ENCODE results near the gene TAS2R41. TPM values are rescaled to one million over a fixed set of nuclear protein-coding genes. Genes with fewer than 3 reads are reported as not detected.
"Not testable (repeated sequence)": the region's sequence is repeated elsewhere in the genome, so short reads cannot be mapped to it uniquely, and the experiment has no call there.

TAS2R41 gene
- total and polyA plus RNA-seq, 2 donors from 2014 or later = not detected

- H3K27me3 ChIP-seq (ENCODE audit: control insufficient read depth, insufficient read depth, low read length) = no peaks in the 10 kb centered on the region
- FAIRE-seq = no peak
- intact Hi-C loops (cut with DNase I) = no loop called here
These were observed 2.8 kb downstream of the TAS2R41 start for GRCh38 chr7:143480501-143480900.

GRCh38 chr7:143484119-143484518 lies 6.4 kb downstream of the TAS2R41 start:
- H3K27me3 ChIP-seq (ENCODE audit: control insufficient read depth, insufficient read depth, low read length) = no peaks in the 10 kb centered on the region
- TF ChIP-seq, protein P1, sequence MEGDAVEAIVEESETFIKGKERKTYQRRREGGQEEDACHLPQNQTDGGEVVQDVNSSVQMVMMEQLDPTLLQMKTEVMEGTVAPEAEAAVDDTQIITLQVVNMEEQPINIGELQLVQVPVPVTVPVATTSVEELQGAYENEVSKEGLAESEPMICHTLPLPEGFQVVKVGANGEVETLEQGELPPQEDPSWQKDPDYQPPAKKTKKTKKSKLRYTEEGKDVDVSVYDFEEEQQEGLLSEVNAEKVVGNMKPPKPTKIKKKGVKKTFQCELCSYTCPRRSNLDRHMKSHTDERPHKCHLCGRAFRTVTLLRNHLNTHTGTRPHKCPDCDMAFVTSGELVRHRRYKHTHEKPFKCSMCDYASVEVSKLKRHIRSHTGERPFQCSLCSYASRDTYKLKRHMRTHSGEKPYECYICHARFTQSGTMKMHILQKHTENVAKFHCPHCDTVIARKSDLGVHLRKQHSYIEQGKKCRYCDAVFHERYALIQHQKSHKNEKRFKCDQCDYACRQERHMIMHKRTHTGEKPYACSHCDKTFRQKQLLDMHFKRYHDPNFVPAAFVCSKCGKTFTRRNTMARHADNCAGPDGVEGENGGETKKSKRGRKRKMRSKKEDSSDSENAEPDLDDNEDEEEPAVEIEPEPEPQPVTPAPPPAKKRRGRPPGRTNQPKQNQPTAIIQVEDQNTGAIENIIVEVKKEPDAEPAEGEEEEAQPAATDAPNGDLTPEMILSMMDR (IDR thresholded peaks at IDR 0.05; ENCODE audit: borderline replicate concordance, extremely low read depth, insufficient read depth) = no peak
- DNase-seq (no peak), FAIRE-seq (no peak)
- H3K9me3 ChIP-seq (ENCODE audit: control insufficient read depth in 2 of 3, insufficient read depth in 1 of 3, low read length in 3 of 3) = no peaks in the 10 kb centered on the region
- H3K36me3 ChIP-seq (ENCODE audit: control insufficient read depth in 2 of 3, insufficient read depth in 3 of 3, low read length in 3 of 3) = no peaks in the 10 kb centered on the region
- H3K9ac ChIP-seq (ENCODE audit: low read length in 3 of 3) = no peak overlapping the region
- H3K4me1 ChIP-seq (ENCODE audit: control insufficient read depth in 2 of 3, insufficient read depth in 2 of 3, low read depth in 1 of 3, low read length in 3 of 3) = peaks cover 0 to 3% (median 0%) of the 10 kb centered on the region in 3 donors
- no peak overlapping the region for H3K4me3 ChIP-seq (ENCODE audit: low read length in 3 of 3)
- intact Hi-C loops (cut with DNase I) = no loop called here
- no peak overlapping the region for H3K27ac ChIP-seq (ENCODE audit: low read depth in 2 of 2, low read length in 2 of 2)

More at GRCh38 chr7:143480501-143480900, 2.8 kb downstream of the TAS2R41 start:
- Histone ChIP-seq H3K4me1 (ENCODE audit: control insufficient read depth in 2 of 3, insufficient read depth in 2 of 3, low read depth in 1 of 3, low read length in 3 of 3) (no peaks in the 10 kb centered on the region), H3K27ac (ENCODE audit: low read depth in 2 of 2, low read length in 2 of 2) (no peak overlapping the region), H3K9ac (ENCODE audit: low read length in 3 of 3) (no peak overlapping the region), H3K4me3 (ENCODE audit: low read length in 3 of 3) (no peak overlapping the region), H3K9me3 (ENCODE audit: control insufficient read depth in 2 of 3, insufficient read depth in 1 of 3, low read length in 3 of 3) (no peaks in the 10 kb centered on the region), H3K36me3 (ENCODE audit: control insufficient read depth in 2 of 3, insufficient read depth in 3 of 3, low read length in 3 of 3) (no peaks in the 10 kb centered on the region)
- DNase-seq = no peak
- TF ChIP-seq, protein P1 (IDR thresholded peaks at IDR 0.05; ENCODE audit: borderline replicate concordance, extremely low read depth, insufficient read depth) = no peak

GRCh38 chr7:143485094-143485493 lies 7.4 kb downstream of the TAS2R41 start:
- FAIRE-seq (no peak), DNase-seq (no peak)
- H3K4me3 ChIP-seq (ENCODE audit: low read length in 3 of 3) = no peak overlapping the region
- TF ChIP-seq, protein P1 (IDR thresholded peaks at IDR 0.05; ENCODE audit: borderline replicate concordance, extremely low read depth, insufficient read depth) = no peak
- H3K36me3 ChIP-seq (ENCODE audit: control insufficient read depth in 2 of 3, insufficient read depth in 3 of 3, low read length in 3 of 3) = no peaks in the 10 kb centered on the region
- no peak overlapping the region for H3K9ac ChIP-seq (ENCODE audit: low read length in 3 of 3)
- H3K27me3 ChIP-seq (ENCODE audit: control insufficient read depth, insufficient read depth, low read length) = no peaks in the 10 kb centered on the region
- H3K27ac ChIP-seq (ENCODE audit: low read depth in 2 of 2, low read length in 2 of 2) = no peak overlapping the region
- intact Hi-C loops (cut with DNase I) = no loop called here
- H3K9me3 ChIP-seq (ENCODE audit: control insufficient read depth in 2 of 3, insufficient read depth in 1 of 3, low read length in 3 of 3) = no peaks in the 10 kb centered on the region
- H3K4me1 ChIP-seq (ENCODE audit: control insufficient read depth in 2 of 3, insufficient read depth in 2 of 3, low read depth in 1 of 3, low read length in 3 of 3) = peaks cover 0 to 3% (median 0%) of the 10 kb centered on the region in 3 donors

DNA sequence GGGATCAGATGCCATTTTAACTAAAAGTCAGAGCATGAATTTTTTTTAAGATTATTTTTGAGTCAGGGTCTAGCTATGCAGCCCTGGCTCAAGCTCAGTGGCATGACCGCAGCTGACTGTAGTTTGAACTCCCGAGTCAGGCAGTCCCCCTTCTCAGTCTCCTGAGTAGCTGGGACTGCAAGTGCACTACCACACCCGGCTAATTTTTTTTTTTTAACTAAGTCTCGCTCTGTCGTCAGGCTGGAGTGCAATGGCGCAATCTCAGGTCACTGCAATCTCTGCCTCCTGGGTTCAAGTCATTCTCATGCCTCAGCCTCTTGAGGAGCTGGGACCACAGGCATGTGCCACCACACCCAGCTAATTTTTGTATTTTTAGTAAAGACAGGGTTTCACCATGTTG lies 7.8 kb downstream of the TAS2R41 start:
- TF ChIP-seq, protein P1 (IDR thresholded peaks at IDR 0.05; ENCODE audit: borderline replicate concordance, extremely low read depth, insufficient read depth) = no peak
- Histone ChIP-seq H3K36me3 (ENCODE audit: control insufficient read depth in 2 of 3, insufficient read depth in 3 of 3, low read length in 3 of 3) (no peaks in the 10 kb centered on the region), H3K9ac (ENCODE audit: low read length in 3 of 3) (no peak overlapping the region), H3K4me3 (ENCODE audit: low read length in 3 of 3) (no peak overlapping the region), H3K9me3 (ENCODE audit: control insufficient read depth in 2 of 3, insufficient read depth in 1 of 3, low read length in 3 of 3) (no peaks in the 10 kb centered on the region), H3K27me3 (ENCODE audit: control insufficient read depth, insufficient read depth, low read length) (no peaks in the 10 kb centered on the region), H3K27ac (ENCODE audit: low read depth in 2 of 2, low read length in 2 of 2) (no peak overlapping the region), H3K4me1 (ENCODE audit: control insufficient read depth in 2 of 3, insufficient read depth in 2 of 3, low read depth in 1 of 3, low read length in 3 of 3) (peaks cover 0 to 3% (median 0%) of the 10 kb centered on the region in 3 donors)
- DNase-seq = no peak
- FAIRE-seq = no peak
- intact Hi-C loops (cut with DNase I) = no loop called here

DNA sequence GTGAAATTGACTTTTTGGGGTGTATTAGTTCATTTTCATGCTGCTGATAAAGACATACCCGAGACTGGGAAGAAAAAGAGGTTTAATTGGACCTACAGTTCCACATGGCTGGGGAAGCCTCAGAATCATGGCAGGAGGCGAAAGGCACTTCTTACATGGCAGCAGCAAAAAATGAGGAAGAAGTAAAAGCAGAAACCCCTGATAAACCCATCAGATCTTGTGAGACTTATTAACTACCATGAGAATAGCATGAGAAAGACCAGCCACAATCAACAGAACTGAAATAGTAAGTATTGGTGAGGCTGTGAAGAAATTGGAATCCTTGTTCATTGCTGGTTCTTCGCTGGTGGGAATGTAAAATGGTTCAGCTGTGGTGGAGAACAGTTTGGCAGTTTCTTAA lies 8.6 kb downstream of the TAS2R41 start:
- H3K36me3 ChIP-seq (ENCODE audit: control insufficient read depth in 2 of 3, insufficient read depth in 3 of 3, low read length in 3 of 3); FAIRE-seq; H3K27me3 ChIP-seq (ENCODE audit: control insufficient read depth, insufficient read depth, low read length); H3K4me1 ChIP-seq (ENCODE audit: control insufficient read depth in 2 of 3, insufficient read depth in 2 of 3, low read depth in 1 of 3, low read length in 3 of 3); H3K4me3 ChIP-seq (ENCODE audit: low read length in 3 of 3); H3K9ac ChIP-seq (ENCODE audit: low read length in 3 of 3); H3K9me3 ChIP-seq (ENCODE audit: control insufficient read depth in 2 of 3, insufficient read depth in 1 of 3, low read length in 3 of 3); DNase-seq; intact Hi-C loops (cut with DNase I); H3K27ac ChIP-seq (ENCODE audit: low read depth in 2 of 2, low read length in 2 of 2): not testable (repeated sequence)
